Lower leg skin (tissue), 3 donors: Measurements from ENCODE around the gene UBIAD1.

Source experiments
- CTCF ChIP-seq, 3 donors: fragments of 450-650 bp; IDR thresholded peaks; one replicate each; pipeline ENCODE4 v1.5.1; 2016; ENCODE audit warnings: antibody characterized with exemption in 3 of 3, mild to moderate bottlenecking in 3 of 3, moderate library complexity in 2 of 3
- POLR2A ChIP-seq, 2 donors: fragments of 450-650 bp; IDR thresholded peaks; one replicate each; pipeline ENCODE4 v1.6.1; 2016 to 2017; ENCODE audit warnings: antibody characterized with exemption in 2 of 2, mild to moderate bottlenecking in 1 of 2, moderate library complexity in 1 of 2

GRCh38 chr1:11291049-11291448 lies 18.1 kb downstream of the UBIAD1 start:
- no peak for TF ChIP-seq POLR2A (IDR thresholded peaks at IDR 0.05)
- TF ChIP-seq CTCF (IDR thresholded peaks at IDR 0.05), result no peak
